Middle frontal gyrus (tissue), 1 donor: ENCODE results near the gene FGGY.
"Not testable (repeated sequence)": the region's sequence is repeated elsewhere in the genome, so short reads cannot be mapped to it uniquely, and the experiment has no call there.

ENCODE experiments used
- DNase-seq: peaks from one replicate; pipeline ENCODE4 v3.0.0-alpha.2; 2015; ENCODE audit warnings: low spot score; ENCODE audit errors: extremely low spot score

Gene FGGY

DNA sequence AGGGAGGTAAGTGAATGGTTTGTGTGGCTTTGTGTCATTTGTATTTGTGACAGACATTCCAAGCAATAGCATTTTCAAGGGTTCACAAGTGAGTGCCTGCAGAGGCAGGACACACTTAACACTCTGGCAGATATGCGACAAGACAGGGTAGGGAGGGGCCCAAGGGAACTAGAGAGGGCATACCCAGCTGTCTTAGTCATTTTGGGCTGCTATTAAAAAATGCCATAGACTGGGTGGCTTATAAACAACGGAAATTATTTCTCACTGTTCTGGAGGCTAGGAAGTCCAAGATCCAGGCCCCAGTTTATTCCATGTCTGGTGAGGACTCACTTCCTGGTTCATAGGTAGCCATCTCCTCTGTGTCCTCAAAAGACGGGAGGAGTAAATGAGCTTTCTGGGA is 137.4 kb downstream of the FGGY start:
- DNase-seq, result no peak

DNA sequence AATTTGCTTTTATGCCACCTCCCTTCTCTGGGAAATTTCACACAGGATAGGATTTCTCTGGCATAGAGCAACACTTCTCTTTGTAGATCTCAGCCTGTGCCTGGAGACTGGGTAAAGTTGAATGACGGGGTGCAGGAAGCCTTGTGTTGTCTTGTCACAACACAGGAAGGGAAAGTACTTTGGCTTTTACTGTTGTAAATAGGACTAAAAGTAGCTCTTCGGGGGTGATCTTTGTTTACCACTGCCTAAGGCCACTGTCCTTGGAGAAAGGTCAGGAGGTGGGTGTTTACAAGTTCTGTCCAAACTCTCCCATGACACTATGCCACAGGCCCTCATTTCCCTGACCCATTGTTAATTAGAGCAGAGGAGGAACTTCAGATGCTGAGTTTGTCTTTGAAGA is 139.7 kb downstream of the FGGY start:
- DNase-seq, result no peak

DNA sequence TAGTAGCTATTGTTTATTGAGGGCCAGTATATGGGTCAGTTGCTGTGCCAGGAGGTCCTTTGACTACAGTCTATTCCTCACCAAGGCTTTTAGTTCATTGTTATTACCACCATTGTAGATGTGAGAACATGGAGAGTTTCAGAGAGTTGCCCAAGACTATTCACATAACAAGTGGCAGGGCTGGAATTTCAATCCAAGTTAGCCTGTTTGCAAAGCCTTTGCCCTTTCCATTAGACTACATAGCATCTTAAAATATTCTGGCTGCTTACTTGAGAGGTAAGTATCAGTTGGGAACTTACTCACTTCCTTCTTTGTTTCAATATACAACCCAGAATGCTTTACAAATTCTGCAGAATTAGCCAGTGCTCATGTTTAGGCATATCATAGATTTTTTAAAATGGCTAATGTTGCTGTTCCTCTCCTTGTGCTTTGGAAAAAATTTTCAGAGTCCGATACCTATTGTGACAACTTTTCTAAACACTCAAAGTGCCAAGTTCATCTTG is 141.2 kb downstream of the FGGY start:
- no peak for DNase-seq

DNA sequence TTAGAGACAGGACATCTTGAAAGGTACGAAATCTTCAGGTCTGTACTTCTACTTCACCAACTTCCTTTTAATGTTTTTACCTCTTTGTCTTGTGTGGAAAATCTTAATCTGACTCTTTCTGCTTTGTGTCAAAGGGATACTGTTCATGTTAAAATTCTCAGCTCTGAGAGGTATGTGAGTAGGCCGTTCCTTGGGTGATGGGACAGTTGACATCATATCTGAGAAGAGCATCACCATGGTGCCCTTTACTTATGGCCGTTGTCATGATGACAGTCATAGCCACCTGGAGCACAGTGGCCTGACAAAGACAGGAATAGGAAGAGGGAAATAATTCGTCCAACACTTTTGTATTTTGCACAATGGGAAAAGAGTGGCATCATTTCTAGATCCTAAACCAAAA is 145.6 kb downstream of the FGGY start:
- no peak for DNase-seq

DNA sequence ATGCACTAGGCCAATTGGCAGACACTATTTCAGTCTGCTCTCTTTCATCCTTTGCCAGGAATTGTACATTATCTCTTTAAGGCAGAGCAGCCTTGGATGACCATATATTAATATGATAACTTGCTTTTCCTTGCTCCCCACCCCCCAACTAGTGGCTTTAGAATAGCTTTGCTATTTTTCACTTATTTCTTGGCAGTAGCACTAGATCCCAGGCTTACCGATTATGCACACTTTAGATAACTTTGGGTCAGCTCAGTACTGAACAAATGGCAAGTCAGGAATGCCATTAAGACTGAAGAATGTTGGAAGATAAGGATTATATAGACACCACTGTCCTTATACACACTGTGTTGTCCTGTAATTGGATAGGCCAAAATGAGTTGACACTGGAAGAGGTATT is 146.4 kb downstream of the FGGY start:
- DNase-seq, result no peak

DNA sequence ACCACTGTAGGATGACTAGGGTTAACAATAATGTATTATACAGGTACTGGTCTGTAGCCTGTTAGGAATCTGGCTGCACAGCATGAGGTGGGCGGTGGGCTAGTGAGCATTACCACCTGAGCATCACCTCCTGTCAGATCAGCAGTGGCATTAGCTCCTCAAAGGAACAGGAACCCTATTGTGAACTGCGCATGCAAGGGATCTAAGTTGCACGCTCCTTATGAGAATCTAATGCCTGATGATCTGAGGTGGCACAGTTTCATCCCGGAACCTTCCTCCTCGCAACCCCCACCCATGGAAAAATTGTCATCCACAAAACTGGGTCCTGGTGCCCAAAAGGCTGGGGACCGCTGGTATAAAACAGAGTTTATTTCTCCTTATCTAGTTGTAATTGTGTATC is 147.6 kb downstream of the FGGY start:
- no peak for DNase-seq

GRCh38 chr1:59445040-59445439 is 148.1 kb downstream of the FGGY start:
- no peak for DNase-seq

GRCh38 chr1:59446257-59446901 is 149.5 kb downstream of the FGGY start:
- DNase-seq, result no peak

DNA sequence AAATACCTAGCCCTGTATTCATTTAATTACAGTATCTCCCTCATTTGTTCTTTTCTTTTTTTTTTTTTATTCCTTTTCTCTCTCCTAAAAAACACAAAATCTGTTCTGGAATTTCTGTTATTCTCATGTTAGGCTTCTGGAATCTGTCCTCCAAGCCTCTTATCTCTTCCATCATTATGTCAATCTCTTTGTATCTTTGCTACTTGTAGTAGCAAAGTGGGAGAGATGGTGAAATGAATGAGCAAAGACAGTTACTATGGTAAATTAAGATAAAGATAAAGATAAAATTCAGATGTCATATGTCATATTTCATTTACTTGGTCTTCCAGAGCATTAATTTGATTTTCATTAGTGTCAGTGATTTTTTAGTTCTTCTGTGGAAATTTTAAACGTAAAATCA is 155.1 kb downstream of the FGGY start:
- DNase-seq, result no peak

- DNase-seq, result no peak
Observed at GRCh38 chr1:59452559-59452958, 155.7 kb downstream of the FGGY start.

DNA sequence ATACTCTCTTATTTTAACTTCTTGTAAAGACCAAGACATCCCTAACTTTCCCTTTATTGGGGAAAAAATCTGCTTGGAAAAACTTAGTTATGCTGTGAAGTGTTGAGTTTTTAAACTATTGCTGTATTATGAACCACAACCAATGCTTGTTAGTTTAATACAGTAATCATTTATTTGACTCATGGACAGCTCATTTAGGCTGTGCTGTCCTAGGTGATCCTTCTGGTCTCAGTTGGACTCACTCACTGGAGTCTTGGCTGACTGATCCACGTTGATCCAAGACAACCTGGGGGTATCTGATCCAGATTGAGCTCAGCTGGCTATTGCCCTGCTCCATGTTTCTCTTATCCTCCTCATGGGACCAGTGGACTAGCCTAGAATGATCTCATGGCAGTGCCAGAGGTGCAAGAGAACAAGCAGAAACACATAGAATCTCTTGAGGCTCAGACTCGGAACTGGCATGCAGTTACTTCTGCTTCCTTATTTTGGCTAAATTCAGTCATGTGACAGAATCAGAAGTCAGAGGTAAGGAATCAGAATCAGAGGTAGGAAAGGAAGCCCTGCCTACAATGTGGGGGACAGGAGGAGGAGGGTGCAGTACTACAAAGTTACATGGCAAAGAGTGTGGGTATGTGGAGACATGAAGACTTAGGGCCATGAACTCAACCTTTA is 156.5 kb downstream of the FGGY start:
- DNase-seq, result no peak

DNA sequence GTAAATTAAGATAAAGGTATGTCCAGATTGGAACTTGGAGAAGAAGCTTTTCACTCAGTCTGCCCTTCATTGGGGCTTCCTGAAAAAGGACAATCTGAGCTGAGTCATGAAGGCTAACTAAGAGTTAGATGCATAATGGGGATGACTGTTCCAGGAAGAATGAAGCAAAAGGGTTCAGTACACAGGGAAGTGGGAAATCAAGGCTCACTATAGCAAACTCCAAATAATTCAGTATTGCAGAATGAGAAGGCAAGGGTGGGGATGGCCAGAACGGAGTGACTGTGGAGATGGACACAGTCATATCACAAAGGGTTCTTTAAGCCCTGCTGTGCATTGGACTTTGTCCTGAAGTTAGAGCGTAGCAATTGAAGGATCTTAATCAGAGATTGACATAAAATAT is 158.3 kb downstream of the FGGY start:
- DNase-seq, result no peak

GRCh38 chr1:59457786-59458185 is 160.9 kb downstream of the FGGY start:
- no peak for DNase-seq

- no peak for DNase-seq
Observed at GRCh38 chr1:59458884-59459283, 162.0 kb downstream of the FGGY start.

- not testable (repeated sequence) for DNase-seq
Observed at GRCh38 chr1:59462942-59463341, 166.0 kb downstream of the FGGY start.

DNA sequence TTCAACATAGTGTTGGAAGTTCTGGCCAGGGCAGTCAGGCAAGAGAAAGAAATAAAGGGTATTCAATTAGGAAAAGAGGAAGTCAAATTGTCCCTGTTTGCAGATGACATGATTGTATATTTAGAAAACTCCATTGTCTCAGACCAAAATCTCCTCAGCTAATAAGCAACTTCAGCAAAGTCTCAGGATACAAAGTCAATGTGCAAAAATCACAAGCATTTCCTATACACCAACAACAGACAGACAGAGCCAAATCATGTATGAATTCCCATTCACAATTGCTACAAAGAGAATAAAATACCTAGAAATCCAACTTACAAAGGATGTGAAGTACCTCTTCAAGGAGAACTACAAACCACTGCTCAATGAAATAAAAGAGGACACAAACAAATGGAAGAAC is 168.6 kb downstream of the FGGY start:
- not testable (repeated sequence) for DNase-seq

- DNase-seq, result no peak
Observed at GRCh38 chr1:59468828-59469428, 172.0 kb downstream of the FGGY start.

GRCh38 chr1:59471991-59472570 is 175.2 kb downstream of the FGGY start:
- DNase-seq, result not testable (repeated sequence)

- DNase-seq, result no peak
Observed at GRCh38 chr1:59473831-59474230, 176.9 kb downstream of the FGGY start.

GRCh38 chr1:59474496-59474895 is 177.6 kb downstream of the FGGY start:
- no peak for DNase-seq

- DNase-seq, result no peak
Observed at GRCh38 chr1:59475737-59476136, 178.8 kb downstream of the FGGY start.

DNA sequence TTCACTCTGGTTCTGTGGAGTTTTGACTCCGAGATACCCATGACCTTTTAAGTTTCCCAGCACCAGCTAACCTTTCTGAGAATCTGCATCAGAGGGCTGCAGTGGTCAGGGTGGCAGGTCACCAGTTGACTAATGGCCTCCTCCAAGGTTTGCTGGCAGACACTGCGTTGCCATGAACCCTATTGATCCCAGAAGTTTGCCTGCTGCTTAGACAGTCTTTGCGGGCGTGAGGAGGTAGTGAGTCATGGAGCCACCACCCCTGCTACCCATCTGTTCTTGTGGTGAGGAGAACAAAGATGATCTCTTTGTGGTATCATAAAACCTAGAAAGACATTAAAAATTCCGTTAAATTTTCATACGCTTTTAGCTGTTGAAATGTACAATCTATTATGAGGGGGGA is 180.4 kb downstream of the FGGY start:
- no peak for DNase-seq
